Astrocyte of the cerebellum (primary cell): ENCODE measurements around the gene TMEM141.
"Not testable (repeated sequence)": the region's sequence is repeated elsewhere in the genome, so short reads cannot be mapped to it uniquely, and the experiment has no call there.

Source experiments
- DNase-seq: peaks from one replicate; pipeline ENCODE4 v3.0.0-alpha.2; 2011; ENCODE audit warnings: low read depth
- H3K4me3 ChIP-seq: 2 replicates; pipeline ENCODE4 v1.5.1; 2011; ENCODE audit warnings: mild to moderate bottlenecking, low read depth, low read length, moderate library complexity
- CTCF ChIP-seq: IDR thresholded peaks from 2 replicates; pipeline ENCODE4 v1.5.1; 2012; ENCODE audit warnings: low read length, low read depth, moderate library complexity, mild to moderate bottlenecking; ENCODE audit errors: missing control alignments
- in situ Hi-C: cut with HindIII; loops from 2 replicates; pipeline ENCODE4 v1.10.0; 2017; ENCODE audit warnings: low sequenced_read_pairs

TMEM141 gene

GRCh38 chr9:136764301-136764891 lies 26.7 kb upstream of the TMEM141 start, which contains the start of gene LCN15:
LCN15 (minus strand) TSS chr9:136764518; CDS start chr9:136764488, 30 bp downstream.
- no peak within 1 kb of the TSS for H3K4me3 ChIP-seq
- DNase-seq = no peak
- TF ChIP-seq CTCF = no peak
- in situ Hi-C loops = no loop called here

- in situ Hi-C loops = loop anchor here (5.0 kb wide), 1 partner anchor 53 kb away; the partner anchor contains the start of gene DIPK1B
- DNase-seq = no peak
- TF ChIP-seq CTCF = no peak
- H3K4me3 ChIP-seq = no peak overlapping the region
Measured at GRCh38 chr9:136765041-136765440, 26.1 kb upstream of the TMEM141 start.

- in situ Hi-C loops = loop anchor here (5.0 kb wide), 1 partner anchor 54 kb away; the partner anchor contains the start of gene DIPK1B
- not testable (repeated sequence) for DNase-seq, H3K4me3 ChIP-seq
Measured at GRCh38 chr9:136765745-136766409, 25.3 kb upstream of the TMEM141 start.

GRCh38 chr9:136766410-136767120 lies 24.6 kb upstream of the TMEM141 start:
- DNase-seq, H3K4me3 ChIP-seq: not testable (repeated sequence)
- in situ Hi-C loops = loop anchor here (5.0 kb wide), 1 partner anchor 54 kb away; the partner anchor contains the start of gene DIPK1B
- peak; percentile 33 for TF ChIP-seq CTCF

- TF ChIP-seq CTCF = peak; percentile 55
- in situ Hi-C loops = loop anchor here (5.0 kb wide), 1 partner anchor 57 kb away; the partner anchor contains the start of gene DIPK1B
- DNase-seq = no peak
- no peak overlapping the region for H3K4me3 ChIP-seq
Measured at GRCh38 chr9:136769710-136770191, 21.4 kb upstream of the TMEM141 start.

GRCh38 chr9:136771907-136772415 lies 19.2 kb upstream of the TMEM141 start:
- DNase-seq = no peak
- TF ChIP-seq CTCF = no peak
- H3K4me3 ChIP-seq = no peak overlapping the region
- in situ Hi-C loops = no loop called here
